ENCODE measurements around the gene SMYD1. TPM values are rescaled to one million over a fixed set of nuclear protein-coding genes. Genes with fewer than 3 reads are reported as not detected.

The SMYD1 gene
- total RNA-seq, 1 experiment from 2014 or later = not detected

DNA sequence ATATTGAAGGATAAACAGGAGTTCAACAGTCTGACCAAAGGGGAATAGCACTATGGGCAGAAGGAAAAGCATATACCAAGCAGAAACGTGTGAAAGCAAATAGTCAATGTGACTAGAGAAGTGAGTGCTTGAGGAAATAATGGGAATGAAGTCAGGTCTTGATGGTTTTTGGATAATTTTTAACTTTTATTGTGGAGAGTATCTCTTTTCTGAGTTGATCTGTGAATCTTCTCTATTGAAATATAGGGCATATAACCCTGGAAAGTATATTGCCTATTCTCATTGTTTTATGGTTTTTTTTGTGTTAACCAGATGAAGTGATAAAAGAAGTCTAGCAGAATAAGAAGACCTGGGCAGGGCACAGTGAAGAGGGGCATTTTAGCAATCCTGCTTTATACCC lies 76.6 kb downstream of the SMYD1 start:
- no peak for DNase-seq (ENCODE audit: low read depth, low spot score)
- ATAC-seq = no peak
- no peaks in the 10 kb centered on the region for H3K27me3 ChIP-seq (ENCODE audit: insufficient read depth, low read length)
- H3K9me3 ChIP-seq (ENCODE audit: control insufficient read depth in 1 of 2, insufficient read depth in 1 of 2, low read depth in 1 of 2, low read length in 2 of 2) = no peaks in the 10 kb centered on the region; a peak in 1 of 4 replicates
- no peak overlapping the region for H3K4me2 ChIP-seq (ENCODE audit: low read length)
- H3K4me1 ChIP-seq (ENCODE audit: control insufficient read depth in 1 of 2, insufficient read depth in 2 of 2, low read length in 2 of 2) = no peaks in the 10 kb centered on the region
- H3K36me3 ChIP-seq (ENCODE audit: control insufficient read depth in 1 of 2, insufficient read depth in 2 of 2, low read length in 2 of 2) = no peaks in the 10 kb centered on the region
- H3K9me2 ChIP-seq (ENCODE audit: insufficient read depth) = no peaks in the 10 kb centered on the region
- no peak overlapping the region for H3K4me3 ChIP-seq (replicated peaks in 1 of 2; ENCODE audit: low read depth in 1 of 2, low read length in 2 of 2)
- ChIA-PET CTCF (no interaction called here), POLR2A (no interaction called here), RAD21 (ENCODE audit: low non-redundant PET in 1 of 2, low total read pairs in 2 of 2, uncharacterized antibody in 2 of 2, unreplicated experiment in 2 of 2) (no interaction called here)
- BruUV-seq (replicated peaks) = no TSS peak
- no peaks in the 10 kb centered on the region for H4K20me1 ChIP-seq (ENCODE audit: insufficient read depth)
- H3K79me2 ChIP-seq (ENCODE audit: insufficient read depth, low read length) = no peaks in the 10 kb centered on the region
- H2AFZ ChIP-seq (ENCODE audit: low read depth, low read length, poor library complexity, severe bottlenecking) = no peak overlapping the region
- TF ChIP-seq POLR2AphosphoS5 (IDR thresholded peaks at IDR 0.05; ENCODE audit: low read depth, low read length) = no peak
- TF ChIP-seq FOSL1 (IDR thresholded peaks at IDR 0.05; ENCODE audit: low read depth) = no peak
- TF ChIP-seq JUND (IDR thresholded peaks at IDR 0.05) = no peak
- intact Hi-C loops (cut with micrococcal nuclease) = no loop called here
- H3K9ac ChIP-seq (ENCODE audit: low read length) = no peak overlapping the region
- H3K27ac ChIP-seq (ENCODE audit: low read depth, low read length) = no peak overlapping the region

DNA sequence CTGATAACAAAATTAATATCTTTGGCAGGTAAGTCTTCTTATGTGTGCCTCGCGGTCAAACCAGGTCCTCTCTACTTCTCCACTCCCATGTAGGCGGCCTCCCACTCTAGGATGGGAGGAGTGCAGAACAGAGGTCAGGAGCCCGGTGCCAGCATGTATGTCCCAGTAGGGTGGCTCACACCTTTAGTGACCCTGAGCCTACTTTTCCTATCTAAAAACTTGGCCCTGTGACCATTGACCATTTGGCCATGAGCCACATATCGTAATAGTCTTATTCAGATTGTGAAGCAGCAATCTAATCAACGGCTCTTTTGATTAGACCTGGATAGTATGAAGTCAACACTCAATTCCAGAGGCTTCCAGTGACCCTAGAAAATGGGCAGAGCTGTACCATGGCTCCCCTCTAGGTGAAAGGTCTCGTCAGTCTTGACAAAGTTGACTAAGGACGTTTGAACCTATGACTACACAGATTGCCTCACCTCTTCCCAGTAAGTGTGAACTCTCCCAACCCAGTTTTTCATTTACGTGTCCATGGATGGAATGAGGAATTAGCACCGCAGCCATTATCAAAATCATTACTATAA lies 77.4 kb downstream of the SMYD1 start:
- Histone ChIP-seq H2AFZ (ENCODE audit: low read depth, low read length, poor library complexity, severe bottlenecking) (no peak overlapping the region), H3K79me2 (ENCODE audit: insufficient read depth, low read length) (no peaks in the 10 kb centered on the region), H3K36me3 (ENCODE audit: control insufficient read depth in 1 of 2, insufficient read depth in 2 of 2, low read length in 2 of 2) (no peaks in the 10 kb centered on the region), H3K9me3 (ENCODE audit: control insufficient read depth in 1 of 2, insufficient read depth in 1 of 2, low read depth in 1 of 2, low read length in 2 of 2) (no peaks in the 10 kb centered on the region; a peak in 1 of 4 replicates), H3K4me1 (ENCODE audit: control insufficient read depth in 1 of 2, insufficient read depth in 2 of 2, low read length in 2 of 2) (no peaks in the 10 kb centered on the region), H3K9me2 (ENCODE audit: insufficient read depth) (no peaks in the 10 kb centered on the region), H4K20me1 (ENCODE audit: insufficient read depth) (no peaks in the 10 kb centered on the region), H3K27ac (ENCODE audit: low read depth, low read length) (no peak overlapping the region), H3K4me2 (ENCODE audit: low read length) (no peak overlapping the region), H3K27me3 (ENCODE audit: insufficient read depth, low read length) (no peaks in the 10 kb centered on the region), H3K9ac (ENCODE audit: low read length) (no peak overlapping the region), H3K4me3 (replicated peaks in 1 of 2; ENCODE audit: low read depth in 1 of 2, low read length in 2 of 2) (no peak overlapping the region)
- intact Hi-C loops (cut with micrococcal nuclease) = no loop called here
- no TSS peak for BruUV-seq (replicated peaks)
- TF ChIP-seq EGR1 (IDR thresholded peaks at IDR 0.05; ENCODE audit: low read depth) = no peak
- TF ChIP-seq RAD21 (IDR thresholded peaks at IDR 0.05; ENCODE audit: low read depth) = no peak
- ATAC-seq = no peak
- RAD21 ChIA-PET (ENCODE audit: low non-redundant PET in 1 of 2, low total read pairs in 2 of 2, uncharacterized antibody in 2 of 2, unreplicated experiment in 2 of 2) = no interaction called here
- CTCF ChIA-PET = no interaction called here
- POLR2A ChIA-PET = no interaction called here
- DNase-seq (ENCODE audit: low read depth, low spot score) = no peak

All from HCT116 (cell line).